Thoracic aorta (tissue), 2 donors: ENCODE results near the gene BBS10. TPM values are rescaled to one million over a fixed set of nuclear protein-coding genes. Genes with fewer than 3 reads are reported as not detected.
"Not testable (repeated sequence)": the region's sequence is repeated elsewhere in the genome, so short reads cannot be mapped to it uniquely, and the experiment has no call there.

ENCODE experiments used
- ATAC-seq: fragments of 150-250 bp; one replicate; pipeline ENCODE4 v1.8.0; 2017; ENCODE audit warnings: low read depth; ENCODE audit not compliant: insufficient number of reproducible peaks, low FRiP score
- DNase-seq: peaks from one replicate; pipeline ENCODE4 v3.0.0-alpha.2; 2020; ENCODE audit warnings: low spot score
- H3K27ac ChIP-seq, 2 donors: fragments of 200-600 bp; sonication (generic); 1 replicate in 1 of 2; 2 replicates in 1 of 2; pipeline ENCODE4 v1.5.1; 2016; ENCODE audit warnings: mild to moderate bottlenecking in 2 of 2, moderate library complexity in 2 of 2
- H3K27me3 ChIP-seq: fragments of 200-600 bp; sonication (generic); replicated peaks from 2 replicates; pipeline ENCODE4 v1.6.0; 2016; ENCODE audit warnings: mild to moderate bottlenecking; ENCODE audit not compliant: insufficient read depth
- H3K36me3 ChIP-seq: fragments of 200-600 bp; sonication (generic); one replicate; pipeline ENCODE4 v1.5.1; 2016
- H3K4me1 ChIP-seq, 2 donors: fragments of 200-600 bp; sonication (generic); 1 replicate in 1 of 2; 2 replicates in 1 of 2; pipeline versions ENCODE4 v1.5.1 to v1.6.0; 2016; ENCODE audit warnings: low read depth in 2 of 2, mild to moderate bottlenecking in 1 of 2; ENCODE audit not compliant: control insufficient read depth in 1 of 2
- H3K4me3 ChIP-seq: fragments of 200-600 bp; sonication (generic); 2 replicates; pipeline ENCODE4 v1.5.1; 2016; ENCODE audit warnings: mild to moderate bottlenecking
- H3K9me3 ChIP-seq: fragments of 200-600 bp; sonication (generic); 2 replicates; pipeline ENCODE4 v1.5.1; 2016
- total RNA-seq, 2 donors: library from RNA; depleted of rRNA; stranded (reverse); fragments of >200 nt; gene quantifications; one replicate each; pipeline versions ENCODE4 v1.1.0 to v1.2.3, GENCODE V29; 2016
- TF ChIP-seq, protein P1 (sequence below): fragments of 200-600 bp; sonication (generic); IDR thresholded peaks from one replicate; pipeline ENCODE4 v1.5.1; 2019; ENCODE audit warnings: antibody characterized with exemption

Gene BBS10
- total RNA-seq, 2 donors from 2014 or later = 7.4 to 9.3 TPM

DNA sequence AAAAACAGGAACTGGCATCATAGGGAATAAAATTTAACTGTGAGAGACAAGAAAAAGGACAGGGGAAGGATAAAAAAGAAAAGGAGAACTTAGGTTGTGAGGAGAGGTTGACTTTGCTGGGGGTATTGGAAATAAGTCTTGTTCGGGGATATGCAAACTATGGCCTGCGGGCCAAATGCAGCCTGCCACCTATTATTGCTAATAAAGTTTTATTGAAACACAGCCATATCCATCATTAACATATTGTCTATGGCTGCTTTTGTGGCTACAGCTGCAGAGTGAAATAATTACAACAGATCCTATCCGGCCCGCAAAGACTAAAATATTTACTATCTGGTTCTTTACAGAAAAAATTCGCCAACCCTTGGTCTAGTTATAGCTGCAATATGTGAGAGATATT is 18.6 kb downstream of the BBS10 start:
- H3K4me1 ChIP-seq = no peaks in the 10 kb centered on the region
- no peak overlapping the region for H3K4me3 ChIP-seq
- no peak overlapping the region for H3K27ac ChIP-seq
- no peaks in the 10 kb centered on the region for H3K27me3 ChIP-seq
- no peaks in the 10 kb centered on the region for H3K9me3 ChIP-seq
- ATAC-seq = no peak
- no peak for DNase-seq
- no peaks in the 10 kb centered on the region for H3K36me3 ChIP-seq
- TF ChIP-seq, protein P1, sequence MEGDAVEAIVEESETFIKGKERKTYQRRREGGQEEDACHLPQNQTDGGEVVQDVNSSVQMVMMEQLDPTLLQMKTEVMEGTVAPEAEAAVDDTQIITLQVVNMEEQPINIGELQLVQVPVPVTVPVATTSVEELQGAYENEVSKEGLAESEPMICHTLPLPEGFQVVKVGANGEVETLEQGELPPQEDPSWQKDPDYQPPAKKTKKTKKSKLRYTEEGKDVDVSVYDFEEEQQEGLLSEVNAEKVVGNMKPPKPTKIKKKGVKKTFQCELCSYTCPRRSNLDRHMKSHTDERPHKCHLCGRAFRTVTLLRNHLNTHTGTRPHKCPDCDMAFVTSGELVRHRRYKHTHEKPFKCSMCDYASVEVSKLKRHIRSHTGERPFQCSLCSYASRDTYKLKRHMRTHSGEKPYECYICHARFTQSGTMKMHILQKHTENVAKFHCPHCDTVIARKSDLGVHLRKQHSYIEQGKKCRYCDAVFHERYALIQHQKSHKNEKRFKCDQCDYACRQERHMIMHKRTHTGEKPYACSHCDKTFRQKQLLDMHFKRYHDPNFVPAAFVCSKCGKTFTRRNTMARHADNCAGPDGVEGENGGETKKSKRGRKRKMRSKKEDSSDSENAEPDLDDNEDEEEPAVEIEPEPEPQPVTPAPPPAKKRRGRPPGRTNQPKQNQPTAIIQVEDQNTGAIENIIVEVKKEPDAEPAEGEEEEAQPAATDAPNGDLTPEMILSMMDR = no peak

DNA sequence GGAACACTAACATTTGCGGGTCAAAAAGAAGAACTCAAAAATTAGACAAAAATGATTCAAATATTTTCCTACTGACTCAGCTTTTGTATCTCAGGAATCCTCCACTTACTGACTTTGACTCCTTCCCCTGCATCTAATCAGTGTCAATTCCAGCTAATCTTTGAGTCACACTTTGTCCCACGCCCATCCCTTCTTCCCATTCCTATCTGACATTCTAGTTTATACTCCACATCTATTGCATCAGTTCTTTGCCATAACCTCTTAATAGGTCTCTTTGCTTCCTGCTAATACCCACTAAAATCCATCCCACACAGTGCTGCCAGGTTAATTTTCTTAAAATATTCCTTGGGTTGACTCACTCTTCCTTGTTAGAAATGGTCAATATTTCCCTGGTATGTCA is 19.1 kb downstream of the BBS10 start:
- Histone ChIP-seq H3K4me3 (no peak overlapping the region), H3K9me3 (no peaks in the 10 kb centered on the region), H3K27me3 (no peaks in the 10 kb centered on the region), H3K4me1 (no peaks in the 10 kb centered on the region), H3K36me3 (no peaks in the 10 kb centered on the region), H3K27ac (no peak overlapping the region)
- DNase-seq = no peak
- ATAC-seq = no peak
- TF ChIP-seq, protein P1 = no peak

DNA sequence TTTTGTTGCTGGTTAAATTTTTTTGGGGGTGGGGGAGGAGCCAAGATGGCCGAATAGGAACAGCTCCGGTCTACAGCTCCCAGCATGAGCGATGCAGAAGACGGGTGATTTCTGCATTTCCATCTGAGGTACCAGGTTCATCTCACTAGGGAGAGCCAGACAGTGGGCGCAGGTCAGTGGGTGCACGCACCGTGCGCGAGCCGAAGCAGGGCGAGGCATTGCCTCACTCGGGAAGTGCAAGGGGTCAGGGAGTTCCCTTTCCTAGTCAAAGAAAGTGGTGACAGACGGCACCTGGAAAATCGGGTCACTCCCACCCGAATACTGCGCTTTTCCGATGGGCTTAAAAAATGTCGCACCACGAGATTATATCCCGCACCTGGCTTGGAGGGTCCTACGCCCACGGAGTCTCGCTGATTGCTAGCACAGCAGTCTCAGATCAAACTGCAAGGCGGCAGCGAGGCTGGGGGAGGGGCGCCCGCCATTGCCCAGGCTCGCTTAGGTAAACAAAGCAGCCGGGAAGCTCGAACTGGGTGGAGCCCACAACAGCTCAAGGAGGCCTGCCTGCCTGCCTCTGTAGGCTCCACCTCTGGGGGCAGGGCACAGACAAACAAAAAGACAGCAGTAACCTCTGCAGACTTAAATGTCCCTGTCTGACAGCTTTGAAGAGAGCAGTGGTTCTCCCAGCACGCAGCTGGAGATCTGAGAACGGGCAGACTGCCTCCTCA is 28.5 kb downstream of the BBS10 start:
- H3K27ac ChIP-seq, ATAC-seq, DNase-seq, H3K9me3 ChIP-seq, H3K36me3 ChIP-seq, H3K27me3 ChIP-seq, H3K4me3 ChIP-seq, H3K4me1 ChIP-seq: not testable (repeated sequence)

DNA sequence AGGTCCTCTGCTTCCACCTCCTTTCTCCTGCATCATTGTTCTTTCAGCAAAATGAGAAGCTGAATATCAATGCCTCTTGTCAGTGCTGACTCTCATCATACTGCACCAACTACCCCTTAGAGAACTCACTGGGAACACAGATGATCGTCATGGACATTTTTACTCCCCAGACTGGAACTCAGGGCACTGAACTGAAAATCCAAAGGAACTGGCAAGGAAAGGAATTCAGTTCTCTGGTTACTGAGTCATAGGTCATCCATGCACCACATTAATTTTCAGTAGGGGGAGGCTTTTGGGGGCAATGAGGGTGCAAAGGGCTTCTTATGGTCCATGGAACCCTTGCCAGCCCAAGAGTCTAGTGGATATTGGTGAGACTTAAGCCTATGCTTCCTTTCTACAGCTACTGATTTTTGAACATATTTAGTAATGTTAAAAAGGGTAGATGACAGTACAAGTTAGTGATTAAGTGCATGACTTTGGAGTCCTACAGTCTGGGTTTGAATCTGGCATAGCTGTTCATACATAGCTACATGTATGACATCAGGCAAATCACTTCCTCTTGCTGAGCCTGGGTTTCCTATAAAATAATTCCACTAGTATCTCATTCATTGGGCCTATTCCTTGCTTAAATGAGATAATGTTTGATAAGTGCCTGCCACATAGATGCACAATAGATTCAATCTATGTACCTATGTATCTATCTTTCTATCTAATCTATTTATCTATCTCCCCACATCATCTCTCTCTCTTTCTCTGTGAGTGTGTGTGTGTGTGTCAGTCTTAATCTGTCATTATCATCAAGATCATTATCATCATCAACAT is 29.2 kb downstream of the BBS10 start:
- no peaks in the 10 kb centered on the region for H3K27me3 ChIP-seq
- no peak overlapping the region for H3K4me3 ChIP-seq
- DNase-seq = no peak
- TF ChIP-seq, protein P1 = no peak
- no peak overlapping the region for H3K27ac ChIP-seq
- H3K9me3 ChIP-seq = no peaks in the 10 kb centered on the region
- ATAC-seq = no peak
- no peaks in the 10 kb centered on the region for H3K4me1 ChIP-seq
- no peaks in the 10 kb centered on the region for H3K36me3 ChIP-seq

DNA sequence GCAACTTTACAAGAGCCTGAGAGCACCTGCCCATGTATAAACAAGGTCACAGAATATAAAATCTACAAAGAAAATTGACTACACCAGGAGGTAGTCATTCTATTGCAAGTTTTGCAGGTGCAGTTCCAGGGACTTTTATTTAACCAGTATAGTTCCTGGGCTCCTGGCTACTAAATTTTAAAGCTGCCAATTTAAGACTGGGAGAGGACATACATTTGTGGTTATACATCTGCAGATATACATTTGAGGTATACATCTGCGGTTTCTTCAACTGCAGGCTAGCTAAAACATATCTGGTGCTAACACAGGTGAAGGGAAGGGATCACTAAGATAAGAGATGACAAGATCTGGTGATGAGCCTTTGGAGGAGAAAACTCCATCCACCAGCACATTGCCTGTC is 30.2 kb downstream of the BBS10 start:
- no peak for DNase-seq
- TF ChIP-seq, protein P1 = no peak
- H3K4me3 ChIP-seq = no peak overlapping the region
- ATAC-seq = no peak
- no peak overlapping the region for H3K27ac ChIP-seq
- H3K27me3 ChIP-seq = no peaks in the 10 kb centered on the region
- H3K4me1 ChIP-seq = no peaks in the 10 kb centered on the region
- no peaks in the 10 kb centered on the region for H3K9me3 ChIP-seq
- no peaks in the 10 kb centered on the region for H3K36me3 ChIP-seq
